Natural killer cell (primary cell): Measurements from ENCODE around the gene RPS4Y1. TPM values are rescaled to one million over a fixed set of nuclear protein-coding genes. Genes with fewer than 3 reads are reported as not detected.

Source experiments
- ATAC-seq, 3 donors: fragments of 150-1000 bp in 2 of 3; fragments of 200-7000 bp in 1 of 3; cut with Tn5 transposase; 1 replicate in 1 of 3; 2 replicates in 2 of 3; pipeline ENCODE4 v1.10.0; 2021; ENCODE audit warnings: mild to moderate bottlenecking in 2 of 3, moderate library complexity in 2 of 3
- DNase-seq, 2 donors: peaks; one replicate each; pipeline versions ENCODE4 v3.0.0 to v3.0.0-alpha.2; 2013 to 2021; ENCODE audit warnings: mixed read lengths in 1 of 2
- H3K27ac ChIP-seq: one replicate; pipeline ENCODE4 v1.5.1; 2013; ENCODE audit warnings: mild to moderate bottlenecking, low read length
- H3K27me3 ChIP-seq: one replicate; pipeline ENCODE4 v1.6.1; 2013; ENCODE audit warnings: low read length; ENCODE audit not compliant: control insufficient read depth, insufficient read depth
- H3K36me3 ChIP-seq: one replicate; pipeline ENCODE4 v1.6.1; 2013; ENCODE audit warnings: low read length; ENCODE audit not compliant: control insufficient read depth, insufficient read depth
- H3K4me1 ChIP-seq: one replicate; pipeline ENCODE4 v1.6.1; 2013; ENCODE audit warnings: low read length; ENCODE audit not compliant: control insufficient read depth, insufficient read depth
- H3K4me3 ChIP-seq: one replicate; pipeline ENCODE4 v1.5.1; 2013; ENCODE audit warnings: low read length
- H3K9me3 ChIP-seq: one replicate; pipeline ENCODE4 v1.6.1; 2013; ENCODE audit warnings: low read length; ENCODE audit not compliant: control insufficient read depth, insufficient read depth
- H3K27ac Mint-ChIP-seq, 2 donors: one replicate each; pipeline ENCODE4 v1.8.0; 2022; ENCODE audit warnings: mild to moderate bottlenecking in 2 of 2, mixed read lengths in 2 of 2, moderate library complexity in 1 of 2
- H3K27me3 Mint-ChIP-seq, 2 donors: one replicate each; pipeline ENCODE4 v1.8.0; 2022; ENCODE audit warnings: low read depth in 2 of 2, mixed read lengths in 2 of 2
- H3K36me3 Mint-ChIP-seq: one replicate; pipeline ENCODE4 v1.8.0; 2022; ENCODE audit warnings: mixed read lengths
- H3K4me1 Mint-ChIP-seq, 2 donors: one replicate each; pipeline ENCODE4 v1.8.0; 2022; ENCODE audit warnings: mixed read lengths in 2 of 2
- H3K4me3 Mint-ChIP-seq: one replicate; pipeline ENCODE4 v1.8.0; 2022; ENCODE audit warnings: mild to moderate bottlenecking, moderate library complexity, mixed read lengths
- H3K9me3 Mint-ChIP-seq, 2 donors: one replicate each; pipeline ENCODE4 v1.8.0; 2022; ENCODE audit warnings: mixed read lengths in 2 of 2
- CTCF ChIP-seq: fragments of 200-600 bp; IDR thresholded peaks from one replicate; pipeline ENCODE4 v1.8.0; 2022; ENCODE audit warnings: antibody characterized with exemption
- WGBS: methylation state at CpG from one replicate; pipeline ENCODE4 v1.1.7; 2013; ENCODE audit warnings: missing lambda C conversion rate; ENCODE audit not compliant: insufficient coverage; 5-methylcytosine and 5-hydroxymethylcytosine counted together
- intact Hi-C: fragments of 100-400 bp; cut with micrococcal nuclease; formaldehyde crosslinking; loops from one replicate; pipeline ENCODE4 v1.14.2; 2022
- total RNA-seq, 4 donors: library from RNA; stranded (reverse); fragments of 120-200 nt in 1 of 4; gene quantifications; one replicate each; pipeline versions ENCODE4 v1.2.3 to v1.2.4, GENCODE V29; 2013 to 2022

RPS4Y1 gene
- total RNA-seq, 3 donors from 2014 or later (not counting 1 experiment from before 2014, with no cell fraction given), result 231 to 240 TPM; not detected in 1

DNA sequence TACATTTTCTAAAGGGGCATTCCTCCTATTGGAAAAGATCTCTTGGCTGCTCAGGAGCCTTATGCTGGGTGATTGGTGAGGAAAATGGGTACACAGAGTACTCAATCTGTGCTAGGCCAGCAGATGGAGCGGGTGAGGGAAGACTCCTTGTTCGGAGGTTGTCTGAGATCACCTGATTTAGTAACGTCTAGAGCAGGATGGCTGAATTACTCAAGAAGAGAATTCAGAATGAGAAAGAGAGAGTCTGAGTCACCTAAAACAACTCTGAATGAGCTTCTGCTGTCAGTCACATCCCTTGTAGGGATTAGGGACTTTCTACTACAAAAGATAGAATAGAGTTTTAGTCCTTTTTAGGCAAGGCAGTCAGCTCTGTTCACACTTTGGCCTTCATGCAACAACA lies 46.6 kb downstream of the RPS4Y1 start:
- Mint-ChIP-seq H3K27me3 (no peaks in the 10 kb centered on the region), H3K9me3 (no peaks in the 10 kb centered on the region), H3K4me1 (peaks cover 0 to 13% of the 10 kb centered on the region in 2 donors), H3K27ac (peak overlapping the region in 1 of 2 donors; percentile 4), H3K36me3 (no peaks in the 10 kb centered on the region), H3K4me3 (no peak overlapping the region)
- ATAC-seq (peak in 1 of 3 donors; percentile 36), DNase-seq (peak in 1 of 2 donors; percentile 17)
- Histone ChIP-seq H3K36me3 (no peaks in the 10 kb centered on the region), H3K4me1 (peaks cover 7% of the 10 kb centered on the region), H3K9me3 (no peaks in the 10 kb centered on the region), H3K27ac (no peak overlapping the region), H3K4me3 (no peak overlapping the region), H3K27me3 (no peaks in the 10 kb centered on the region)
- intact Hi-C loops, result no loop called here
- WGBS, result 71% methylated on average over 3 of the region's 3 CpGs
- TF ChIP-seq CTCF, result no peak

DNA sequence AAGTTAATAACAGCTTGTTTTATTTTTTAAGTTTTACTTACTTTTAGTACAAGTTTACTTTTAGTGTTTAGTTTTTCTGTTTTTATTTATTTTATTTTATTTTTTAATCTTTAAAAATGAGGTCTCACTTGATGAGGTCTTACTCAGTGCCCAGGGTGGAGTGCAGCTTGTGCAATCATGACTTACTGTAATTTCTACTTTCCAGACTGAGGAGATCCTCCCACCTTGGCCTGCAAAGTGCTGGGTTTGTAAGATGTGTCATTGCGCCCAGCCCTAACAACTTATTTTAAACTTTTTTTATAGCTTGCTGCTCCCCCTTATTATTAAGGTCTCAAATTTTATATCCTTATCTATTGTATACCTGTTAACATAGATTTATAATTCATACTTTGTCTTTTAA lies 52.1 kb downstream of the RPS4Y1 start:
- no peaks in the 10 kb centered on the region for H3K36me3 ChIP-seq
- TF ChIP-seq CTCF, result no peak
- no CpG with 5 or more reads among the region's 1 CpG for WGBS
- H3K4me1 Mint-ChIP-seq, result no peaks in the 10 kb centered on the region
- H3K9me3 Mint-ChIP-seq, result no peaks in the 10 kb centered on the region
- H3K27ac ChIP-seq, result no peak overlapping the region
- H3K4me3 Mint-ChIP-seq, result no peak overlapping the region
- DNase-seq (no peak), ATAC-seq (no peak)
- no peak overlapping the region for H3K27ac Mint-ChIP-seq
- no peaks in the 10 kb centered on the region for H3K9me3 ChIP-seq
- no peaks in the 10 kb centered on the region for H3K36me3 Mint-ChIP-seq
- no peak overlapping the region for H3K4me3 ChIP-seq
- no peaks in the 10 kb centered on the region for H3K4me1 ChIP-seq
- no peaks in the 10 kb centered on the region for H3K27me3 ChIP-seq
- H3K27me3 Mint-ChIP-seq, result no peaks in the 10 kb centered on the region
- intact Hi-C loops, result no loop called here

DNA sequence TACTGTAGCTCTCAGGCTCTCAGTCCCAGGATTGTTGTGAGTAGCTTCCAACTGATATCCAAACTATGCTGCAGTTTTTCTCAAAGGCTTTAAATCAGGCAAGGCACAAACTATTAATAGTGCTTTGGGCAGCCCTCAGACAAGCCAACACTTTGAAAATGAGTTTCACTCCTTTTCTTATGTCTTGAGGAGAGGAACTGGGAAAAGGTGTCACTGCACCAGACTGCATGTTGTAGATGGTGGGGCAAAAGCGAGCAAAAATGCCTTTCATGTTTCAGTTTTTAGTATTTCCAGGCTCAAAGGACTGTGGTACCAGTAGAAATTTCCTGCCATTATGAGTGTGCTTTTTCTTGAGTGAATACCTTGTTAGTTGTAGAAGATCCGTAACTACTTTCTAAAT lies 54.6 kb downstream of the RPS4Y1 start:
- 100% methylated on average over 1 of the region's 2 CpGs for WGBS
- DNase-seq (no peak), ATAC-seq (no peak)
- Mint-ChIP-seq H3K4me1 (no peaks in the 10 kb centered on the region), H3K4me3 (no peak overlapping the region), H3K9me3 (no peaks in the 10 kb centered on the region), H3K27ac (no peak overlapping the region), H3K27me3 (no peaks in the 10 kb centered on the region), H3K36me3 (no peaks in the 10 kb centered on the region)
- H3K9me3 ChIP-seq, result no peaks in the 10 kb centered on the region
- no peak for TF ChIP-seq CTCF
- intact Hi-C loops, result no loop called here
- no peak overlapping the region for H3K27ac ChIP-seq
- no peaks in the 10 kb centered on the region for H3K36me3 ChIP-seq
- no peaks in the 10 kb centered on the region for H3K4me1 ChIP-seq
- no peaks in the 10 kb centered on the region for H3K27me3 ChIP-seq
- no peak overlapping the region for H3K4me3 ChIP-seq

GRCh38 chrY:2907356-2907755 lies 66.0 kb downstream of the RPS4Y1 start:
- no CpG with 5 or more reads among the region's 1 CpG for WGBS
- H3K27me3 ChIP-seq, result no peaks in the 10 kb centered on the region
- no peak for ATAC-seq
- Mint-ChIP-seq H3K27me3 (peaks cover 0 to 4% of the 10 kb centered on the region in 2 donors), H3K4me1 (no peaks in the 10 kb centered on the region), H3K36me3 (no peaks in the 10 kb centered on the region), H3K9me3 (no peaks in the 10 kb centered on the region), H3K4me3 (no peak overlapping the region), H3K27ac (no peak overlapping the region)
- no peak overlapping the region for H3K4me3 ChIP-seq
- no peaks in the 10 kb centered on the region for H3K36me3 ChIP-seq
- no peak for DNase-seq
- H3K4me1 ChIP-seq, result no peaks in the 10 kb centered on the region
- no peaks in the 10 kb centered on the region for H3K9me3 ChIP-seq
- TF ChIP-seq CTCF, result no peak
- intact Hi-C loops, result no loop called here
- H3K27ac ChIP-seq, result no peak overlapping the region
